ENCODE measurements around the gene ARL15.
A peak's percentile ranks its signal among the peaks of the same experiment; 100 is the strongest.

The ARL15 gene

DNA sequence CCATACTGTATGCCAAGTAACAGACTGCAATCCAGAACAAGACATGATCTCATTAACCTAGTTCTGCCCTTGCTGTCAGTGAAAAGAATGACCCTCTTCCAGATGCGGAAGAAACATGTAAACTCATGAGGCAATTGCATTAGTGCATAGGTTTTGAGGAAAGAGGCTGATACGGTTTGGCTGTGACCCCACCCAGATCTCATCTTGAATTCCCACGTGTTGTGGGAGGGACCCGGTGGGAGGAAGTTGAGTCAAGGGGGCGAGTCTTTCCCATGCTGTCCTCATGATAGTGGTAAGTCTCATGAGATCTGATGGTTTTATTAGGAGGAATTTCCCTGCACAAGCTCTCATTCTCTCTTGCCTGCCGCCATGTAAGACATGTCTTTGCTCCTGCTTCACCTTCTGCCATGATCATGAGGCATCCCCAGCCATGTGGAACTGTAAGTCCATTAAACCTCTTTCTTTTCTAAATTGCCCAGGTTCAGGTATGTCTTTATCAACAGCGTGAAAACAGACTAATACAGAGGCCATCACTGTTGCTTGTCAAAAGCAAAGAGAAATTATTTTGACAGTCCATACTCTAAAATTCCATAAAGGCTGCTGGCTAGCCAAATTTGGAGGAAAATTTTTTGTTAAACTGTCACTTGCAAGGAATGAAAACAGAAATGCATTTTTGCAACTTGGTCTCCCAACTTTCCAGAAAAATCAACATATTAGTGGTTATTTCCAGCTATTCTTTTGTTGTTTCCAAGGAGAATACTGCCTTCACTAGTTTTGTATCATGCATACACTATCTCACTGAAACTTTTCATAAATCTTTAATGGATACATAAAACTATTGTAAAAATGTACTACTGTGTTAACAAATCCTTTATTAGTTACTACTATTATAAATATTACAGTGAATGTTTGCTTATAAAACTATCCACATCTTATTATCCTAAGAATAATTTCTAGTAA is 3.2 kb upstream of the ARL15 start:
- peak; percentile 85 to 90 for DNase-seq

GRCh38 chr5:54312499-54312898 is 2.1 kb upstream of the ARL15 start:
- no peak for DNase-seq

- no peak for DNase-seq
Measured at GRCh38 chr5:54311176-54311677, 854 bp upstream of the ARL15 start.

DNA sequence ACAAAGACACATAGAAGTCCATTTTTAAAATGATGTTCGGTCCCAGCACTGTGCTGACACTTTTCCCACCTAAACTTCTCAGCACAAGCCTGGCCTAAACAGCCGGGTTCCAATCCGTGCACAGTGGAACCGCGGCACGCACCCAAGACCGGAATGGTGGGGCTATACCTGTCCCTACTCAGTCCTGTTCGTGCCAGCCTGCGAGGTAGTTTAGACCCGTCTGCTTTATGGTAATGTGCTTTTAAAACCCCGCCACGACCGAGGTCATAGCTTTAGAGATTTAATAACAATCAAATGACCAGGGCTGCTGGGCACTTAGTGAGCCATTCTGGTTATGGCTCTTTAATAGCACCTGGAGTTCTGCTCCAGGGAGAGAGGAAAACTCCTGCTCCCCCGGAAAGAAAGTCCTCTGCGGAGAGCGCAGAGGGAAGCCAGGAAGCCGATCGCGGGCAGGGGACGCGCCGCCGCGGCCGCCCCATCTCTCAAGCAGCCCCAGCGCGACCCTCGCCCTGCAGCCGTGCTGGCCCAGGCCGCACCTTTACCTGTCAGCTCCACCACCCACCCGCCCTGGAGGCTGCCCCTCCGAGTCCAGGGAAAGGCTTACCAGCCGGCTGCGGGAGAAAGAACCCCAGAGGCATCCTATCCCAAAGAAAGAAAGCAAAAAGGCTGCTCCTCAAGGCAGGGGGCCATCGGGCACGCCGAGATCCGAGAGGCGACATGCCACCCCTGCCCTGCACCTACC is 511 bp downstream of the ARL15 start:
- peak in 1 of 2 donors; percentile 13 for DNase-seq

DNA sequence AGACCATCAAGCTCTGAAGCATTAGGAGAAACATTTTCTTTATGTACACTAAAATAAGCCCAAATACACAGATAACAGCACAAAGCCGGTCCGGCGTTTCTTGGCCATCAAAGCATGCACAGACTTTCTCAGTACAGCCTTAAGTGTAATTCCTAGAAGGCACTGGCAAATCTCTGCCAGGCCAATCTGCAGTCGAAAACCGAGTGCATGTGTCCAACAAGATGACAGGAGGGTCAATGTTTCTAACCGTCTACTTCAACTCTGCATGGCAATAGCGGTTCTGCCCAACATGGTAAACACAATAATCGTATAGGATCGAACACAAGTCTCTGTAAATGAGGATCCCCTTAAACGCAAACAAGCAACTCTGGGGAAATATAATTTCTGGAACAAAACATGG is 1.1 kb downstream of the ARL15 start:
- DNase-seq, result no peak

- no peak for DNase-seq
Measured at GRCh38 chr5:54307583-54307982, 2.8 kb downstream of the ARL15 start.

- DNase-seq, result no peak
Measured at GRCh38 chr5:54306893-54307292, 3.5 kb downstream of the ARL15 start.

DNA sequence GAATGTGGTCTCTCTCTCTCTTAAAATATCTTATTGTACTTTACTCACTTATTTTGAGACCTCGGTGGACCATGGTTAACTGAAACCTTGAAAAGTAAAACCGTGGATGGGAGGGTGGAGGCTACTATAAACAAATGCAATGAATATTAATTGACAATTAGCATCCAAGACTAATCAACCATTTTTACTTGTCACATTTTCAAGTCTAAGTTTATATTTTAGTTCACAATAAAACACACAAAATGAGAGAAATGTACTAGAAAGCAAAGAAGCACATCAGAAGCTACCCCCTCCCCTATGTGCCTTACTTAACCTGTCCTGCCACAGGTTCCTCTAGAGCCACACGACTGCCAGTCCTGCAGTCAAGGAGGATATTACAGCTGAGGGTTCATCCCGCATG is 4.6 kb downstream of the ARL15 start:
- no peak for DNase-seq

GRCh38 chr5:54304040-54304439 is 6.3 kb downstream of the ARL15 start:
- DNase-seq, result peak; percentile 68 to 77

DNA sequence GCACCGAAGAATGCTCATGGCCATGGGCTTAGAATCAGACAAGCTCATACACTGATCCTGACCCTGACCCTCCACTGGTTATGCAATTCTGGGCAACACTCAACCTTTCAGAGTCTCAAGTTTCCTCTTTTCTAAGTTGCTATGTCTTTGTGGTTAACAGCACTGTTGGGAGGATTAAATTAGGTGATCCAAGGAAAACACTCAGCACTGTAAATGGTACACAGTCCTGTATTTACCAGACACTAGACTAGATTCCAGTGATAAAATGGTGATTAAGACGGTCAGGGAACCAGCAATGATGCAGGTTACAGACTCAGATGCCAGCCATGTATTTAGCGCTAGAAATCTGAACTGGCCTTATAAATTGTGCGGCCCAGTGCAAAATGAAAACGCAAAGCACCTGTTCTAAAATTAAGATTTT is 8.1 kb downstream of the ARL15 start:
- peak; percentile 87 for DNase-seq

DNA sequence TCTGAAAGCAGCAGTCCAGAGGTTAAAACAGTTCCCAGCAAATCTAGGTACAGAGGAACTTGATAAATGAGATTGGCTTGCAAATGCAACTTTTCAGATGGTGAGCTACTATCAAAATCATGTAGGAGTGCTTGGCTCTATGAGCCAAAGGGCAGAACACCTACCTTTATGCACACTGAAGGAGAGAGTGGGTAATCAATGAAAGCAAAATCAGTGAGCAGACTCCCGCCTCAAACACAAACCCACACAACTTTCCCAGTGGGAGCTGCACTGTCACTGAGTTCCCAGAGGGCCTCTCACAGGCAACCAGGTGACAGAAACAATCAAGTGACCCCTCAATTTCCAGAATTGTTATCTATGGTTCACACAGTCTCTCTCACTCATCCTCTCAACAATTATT is 8.5 kb downstream of the ARL15 start:
- peak in 1 of 2 donors; percentile 15 for DNase-seq

DNA sequence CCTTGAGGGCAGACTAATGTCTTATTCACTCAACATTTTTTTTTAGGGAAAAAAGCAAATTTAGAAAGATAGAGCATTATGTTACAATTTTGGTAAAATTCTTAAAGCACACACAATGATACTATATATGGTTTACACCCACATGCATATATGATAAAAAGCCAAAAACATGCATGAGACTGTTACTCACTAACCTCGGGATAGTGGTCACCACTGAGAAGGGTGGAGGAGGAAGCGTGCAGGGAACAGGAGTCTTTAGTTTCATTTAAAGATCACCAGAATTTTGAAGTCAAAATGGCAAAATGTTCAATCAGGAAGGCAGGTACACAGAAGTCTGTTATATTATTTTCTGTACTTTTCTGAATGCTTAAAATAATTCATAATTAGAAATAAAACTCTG is 9.2 kb downstream of the ARL15 start:
- DNase-seq, result peak; percentile 81 to 87

DNA sequence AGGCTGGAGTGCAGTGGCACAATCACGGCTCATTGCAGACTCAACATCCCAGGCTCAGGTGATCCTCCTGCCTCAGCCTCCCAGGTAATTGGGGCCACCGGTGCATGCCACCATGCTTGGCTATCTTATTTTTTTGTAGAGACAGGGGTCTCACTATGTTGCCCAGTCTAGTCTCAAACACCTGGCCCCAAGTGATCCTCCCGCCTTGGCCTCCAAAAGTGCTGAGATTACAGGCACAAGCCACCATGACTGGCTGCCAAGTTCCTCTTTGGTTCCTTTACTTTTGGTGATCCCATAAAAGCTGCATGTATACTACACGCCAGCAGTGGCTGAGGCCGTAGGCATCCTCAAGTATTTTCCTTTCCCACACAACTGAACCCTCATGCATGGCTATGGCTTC is 11.4 kb downstream of the ARL15 start:
- no peak for DNase-seq

GRCh38 chr5:54296386-54296785 is 14.0 kb downstream of the ARL15 start:
- no peak for DNase-seq

DNA sequence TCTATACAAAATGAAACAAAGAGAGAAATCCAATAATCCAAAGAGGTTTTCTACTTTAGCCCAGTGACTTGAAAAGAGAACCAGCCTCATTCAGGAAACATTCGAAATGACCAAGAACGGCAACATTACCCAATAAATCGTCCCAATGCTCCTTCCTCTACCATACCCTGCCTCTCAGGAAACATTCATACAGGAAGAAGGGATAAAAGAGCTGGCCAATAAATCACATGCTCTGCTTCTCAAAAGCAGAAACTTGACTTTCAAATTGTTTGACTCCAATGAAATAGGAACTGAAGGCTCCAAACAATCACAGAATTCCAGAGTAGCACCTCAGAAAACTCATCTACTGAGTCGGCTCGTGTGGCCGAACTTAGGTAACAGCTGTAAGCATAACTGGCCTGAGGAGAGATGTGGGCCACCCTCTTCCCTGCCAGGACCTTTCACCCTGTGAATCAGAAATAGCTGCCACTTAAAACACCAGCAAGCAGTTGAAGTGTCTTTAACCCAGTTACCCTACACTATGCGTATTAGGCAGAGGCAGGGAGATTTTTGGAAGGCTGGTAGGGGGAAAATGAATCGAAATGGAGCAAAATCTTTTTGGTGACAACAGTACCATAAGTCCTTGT is 14.6 kb downstream of the ARL15 start:
- DNase-seq, result peak; percentile 82

DNA sequence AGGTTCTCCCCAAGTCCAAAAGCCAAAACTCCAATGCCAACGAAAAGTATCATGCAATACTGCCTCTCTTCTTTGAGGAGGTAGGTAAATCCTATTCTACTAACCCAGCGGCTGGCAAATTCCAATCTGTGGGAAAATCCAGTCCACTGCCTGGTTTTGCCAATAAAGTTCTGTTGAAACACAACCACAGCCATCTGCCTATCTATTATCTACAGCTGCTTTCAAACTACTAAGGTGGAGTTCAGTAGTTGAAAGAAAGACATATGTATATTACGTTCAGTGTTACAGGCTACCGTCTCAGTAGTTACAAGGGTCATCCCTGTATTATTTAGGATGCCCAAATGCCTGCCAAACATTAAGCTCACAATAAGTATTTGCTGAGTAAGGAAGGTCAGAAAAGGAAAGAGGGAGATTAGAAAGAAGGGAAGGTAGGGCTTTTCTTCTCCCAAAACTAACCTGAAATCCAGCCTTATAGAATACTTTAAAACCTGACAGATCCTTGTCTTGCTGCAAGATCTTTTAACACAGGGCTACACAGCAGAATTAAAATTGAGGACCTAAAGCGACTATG is 16.2 kb downstream of the ARL15 start:
- no peak for DNase-seq

DNA sequence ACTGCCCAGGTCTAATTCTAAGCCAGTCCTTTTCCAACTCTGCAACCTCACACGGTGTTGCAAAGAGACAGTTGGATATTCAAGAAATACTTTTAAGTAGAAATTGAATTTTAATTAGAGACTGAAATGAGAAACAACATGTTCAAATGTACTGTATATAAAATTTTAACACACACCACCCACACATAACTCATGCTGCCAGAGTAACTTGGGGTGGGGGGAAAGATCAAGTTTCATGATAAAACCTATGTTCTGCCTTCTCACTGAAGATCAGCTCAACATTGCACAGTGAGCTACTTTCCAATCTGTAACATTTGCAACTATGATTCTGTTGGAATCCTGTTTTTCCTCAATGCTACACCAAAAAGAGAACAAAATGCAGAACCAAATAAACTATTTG is 17.5 kb downstream of the ARL15 start:
- no peak for DNase-seq

GRCh38 chr5:54291498-54291897 is 18.9 kb downstream of the ARL15 start:
- DNase-seq, result no peak

- DNase-seq, result no peak
Measured at GRCh38 chr5:54289769-54290168, 20.6 kb downstream of the ARL15 start.

DNA sequence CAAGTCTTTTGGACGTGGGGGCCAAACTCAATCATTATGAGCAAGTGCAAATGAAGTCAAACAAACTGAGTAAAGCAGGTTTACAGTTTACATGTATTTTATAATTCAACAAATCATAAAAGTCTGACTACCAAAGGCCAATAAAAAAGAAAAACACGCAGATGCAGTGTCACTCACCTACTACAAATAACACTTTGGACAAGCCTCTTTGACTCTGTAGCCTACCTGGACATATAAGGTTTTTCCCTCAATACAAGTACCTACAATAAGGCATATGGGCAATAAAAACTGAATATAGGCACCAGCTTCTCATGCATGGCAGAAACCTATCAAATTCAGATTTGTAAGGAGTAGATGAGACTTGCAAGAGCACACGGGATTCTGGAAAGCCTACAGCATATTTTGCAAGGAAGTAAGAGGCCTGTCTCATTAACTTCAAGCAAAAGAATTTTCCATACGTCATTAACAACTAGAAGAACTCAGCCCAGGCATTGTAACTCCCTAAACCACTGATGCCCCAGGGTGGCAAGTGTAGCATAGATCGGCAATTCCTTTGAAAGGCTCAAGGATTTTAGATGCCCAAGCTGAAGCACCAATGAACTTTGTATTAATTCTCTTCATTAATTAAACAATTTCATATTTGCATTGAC is 21.7 kb downstream of the ARL15 start:
- DNase-seq, result no peak

DNA sequence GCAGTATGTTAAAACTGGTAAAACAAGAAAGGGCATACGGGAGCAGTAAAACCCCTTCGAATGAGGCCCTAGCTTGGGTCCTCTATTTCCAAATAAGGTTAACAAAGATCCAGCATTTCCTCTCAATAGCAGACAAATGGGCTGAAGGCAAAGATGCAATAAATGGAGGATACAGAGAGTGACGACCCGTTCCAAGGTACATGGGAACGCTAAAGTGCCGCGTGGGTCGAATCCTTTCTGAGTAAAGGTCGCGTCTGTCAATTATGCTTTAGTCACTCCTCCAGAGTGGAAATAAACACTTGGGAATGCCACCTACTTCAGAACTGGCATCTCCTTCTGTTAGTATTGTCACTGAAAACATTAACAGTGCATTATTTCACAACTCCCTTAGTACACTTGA is 24.7 kb downstream of the ARL15 start:
- no peak for DNase-seq

DNA sequence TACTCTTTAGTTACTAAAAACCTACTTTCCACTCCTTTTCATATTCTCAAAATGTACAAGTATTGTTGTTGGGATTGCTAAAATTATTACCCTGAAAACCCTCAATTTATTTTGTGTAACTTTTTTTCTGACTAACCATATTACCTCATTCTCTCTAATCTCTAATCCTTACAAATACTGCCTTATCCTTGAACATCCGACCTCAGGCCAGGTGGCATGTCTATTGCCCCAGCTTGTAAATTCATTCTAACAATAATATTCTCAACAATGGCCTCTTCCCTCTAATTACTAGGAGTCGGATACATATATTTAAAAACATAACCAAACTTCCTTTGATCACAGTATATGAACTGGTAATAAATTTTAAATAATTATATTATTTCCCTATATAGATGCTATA is 25.8 kb downstream of the ARL15 start:
- no peak for DNase-seq
